Measurements from ENCODE around the gene ADGRG1. TPM values are rescaled to one million over a fixed set of nuclear protein-coding genes. Genes with fewer than 3 reads are reported as not detected.

Gene ADGRG1
- total RNA-seq, 1 donor from 2014 or later: 13.9 TPM

GRCh38 chr16:57643147-57643874 is 14.9 kb downstream of the ADGRG1 start:
- DNase-seq (ENCODE audit: low read depth) (peak; percentile 71), FAIRE-seq (no peak)
- no peak overlapping the region for H3K27ac ChIP-seq (ENCODE audit: low read depth, low read length)

GRCh38 chr16:57643910-57644309 is 15.5 kb downstream of the ADGRG1 start:
- no peak overlapping the region for H3K4me3 ChIP-seq (ENCODE audit: insufficient read depth, low read depth, low read length)
- peaks cover 29% of the 10 kb centered on the region for H3K4me1 ChIP-seq (ENCODE audit: insufficient read depth, low read length)
- no peaks in the 10 kb centered on the region for H3K27me3 ChIP-seq (ENCODE audit: insufficient read depth, low read length)
- Mint-ChIP-seq H3K4me3 (ENCODE audit: unreplicated experiment) (no peak overlapping the region), H3K36me3 (ENCODE audit: low read depth, unreplicated experiment) (no peaks in the 10 kb centered on the region), H3K9me3 (ENCODE audit: unreplicated experiment) (no peaks in the 10 kb centered on the region), H3K27me3 (ENCODE audit: low read depth, unreplicated experiment) (peaks cover 21% of the 10 kb centered on the region), H3K27ac (ENCODE audit: unreplicated experiment) (no peak overlapping the region), H3K4me1 (ENCODE audit: low read depth, unreplicated experiment) (peaks cover 14% of the 10 kb centered on the region)
- peak overlapping the region; percentile 18 for H3K4me2 ChIP-seq (ENCODE audit: low read length)
- FAIRE-seq (no peak), DNase-seq (ENCODE audit: low read depth) (no peak)
- H3K27ac ChIP-seq (ENCODE audit: low read depth, low read length): no peak overlapping the region
- H3K79me2 ChIP-seq (ENCODE audit: insufficient read depth, low read length): no peaks in the 10 kb centered on the region
- no peak overlapping the region for H3K9ac ChIP-seq (ENCODE audit: low read length)
- H4K20me1 ChIP-seq (ENCODE audit: insufficient read depth, low read length): no peaks in the 10 kb centered on the region
- H2AFZ ChIP-seq (ENCODE audit: low read depth, low read length): peak overlapping the region; percentile 10
- H3K9me3 ChIP-seq (ENCODE audit: insufficient read depth, low read depth, low read length): no peaks in the 10 kb centered on the region
- TF ChIP-seq EZH2 (IDR thresholded peaks at IDR 0.05; ENCODE audit: insufficient read depth, low read length) (no peak), CTCF (IDR thresholded peaks at IDR 0.05; ENCODE audit: insufficient read depth, low read depth, low read length) (no peak)
- no peaks in the 10 kb centered on the region for H3K36me3 ChIP-seq (ENCODE audit: insufficient read depth, low read length)

More at GRCh38 chr16:57643147-57643874, 14.9 kb downstream of the ADGRG1 start:
- Histone ChIP-seq H3K4me3 (ENCODE audit: insufficient read depth, low read depth, low read length) (no peak overlapping the region), H3K27me3 (ENCODE audit: insufficient read depth, low read length) (no peaks in the 10 kb centered on the region), H3K4me1 (ENCODE audit: insufficient read depth, low read length) (peaks cover 29% of the 10 kb centered on the region), H3K4me2 (ENCODE audit: low read length) (peak overlapping the region; percentile 18), H3K9ac (ENCODE audit: low read length) (peak overlapping the region; percentile 4), H3K9me3 (ENCODE audit: insufficient read depth, low read depth, low read length) (no peaks in the 10 kb centered on the region), H4K20me1 (ENCODE audit: insufficient read depth, low read length) (no peaks in the 10 kb centered on the region), H3K36me3 (ENCODE audit: insufficient read depth, low read length) (no peaks in the 10 kb centered on the region), H2AFZ (ENCODE audit: low read depth, low read length) (no peak overlapping the region), H3K79me2 (ENCODE audit: insufficient read depth, low read length) (no peaks in the 10 kb centered on the region)
- Mint-ChIP-seq H3K27me3 (ENCODE audit: low read depth, unreplicated experiment) (peaks cover 22% of the 10 kb centered on the region), H3K4me3 (ENCODE audit: unreplicated experiment) (no peak overlapping the region), H3K27ac (ENCODE audit: unreplicated experiment) (peak overlapping the region; percentile 34), H3K9me3 (ENCODE audit: unreplicated experiment) (no peaks in the 10 kb centered on the region), H3K4me1 (ENCODE audit: low read depth, unreplicated experiment) (peaks cover 14% of the 10 kb centered on the region), H3K36me3 (ENCODE audit: low read depth, unreplicated experiment) (no peaks in the 10 kb centered on the region)
- TF ChIP-seq CTCF (IDR thresholded peaks at IDR 0.05; ENCODE audit: insufficient read depth, low read depth, low read length) (no peak), EZH2 (IDR thresholded peaks at IDR 0.05; ENCODE audit: insufficient read depth, low read length) (no peak)

DNA sequence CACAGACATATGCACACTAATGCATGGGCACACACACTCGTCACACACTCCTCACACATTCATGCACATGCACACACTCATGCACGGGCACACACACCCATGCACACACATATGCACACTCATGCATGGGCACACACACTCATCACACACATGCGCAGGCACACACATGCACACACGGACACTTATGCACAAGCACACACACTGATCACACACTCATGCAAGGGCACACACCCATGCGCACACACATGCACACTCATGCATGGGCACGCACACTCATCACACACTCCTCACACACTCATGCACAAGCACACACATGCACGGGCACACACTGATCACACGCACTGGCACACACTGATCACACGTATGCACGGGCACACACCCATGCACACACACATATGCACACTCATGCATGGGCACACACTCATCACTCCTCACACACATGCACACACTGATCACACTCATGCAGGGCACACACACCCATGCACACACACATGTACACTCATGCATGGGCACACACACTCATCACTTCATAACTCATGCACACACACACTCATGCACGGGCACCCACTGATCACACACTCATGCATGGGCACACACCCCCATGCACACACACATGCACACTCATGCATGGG is 16.1 kb downstream of the ADGRG1 start:
- no peaks in the 10 kb centered on the region for H3K79me2 ChIP-seq (ENCODE audit: insufficient read depth, low read length)
- H4K20me1 ChIP-seq (ENCODE audit: insufficient read depth, low read length): no peaks in the 10 kb centered on the region
- peaks cover 14% of the 10 kb centered on the region for H3K4me1 Mint-ChIP-seq (ENCODE audit: low read depth, unreplicated experiment)
- TF ChIP-seq CTCF (IDR thresholded peaks at IDR 0.05; ENCODE audit: insufficient read depth, low read depth, low read length): no peak
- FAIRE-seq: no peak
- no peaks in the 10 kb centered on the region for H3K27me3 ChIP-seq (ENCODE audit: insufficient read depth, low read length)
- peak overlapping the region; percentile 10 for H2AFZ ChIP-seq (ENCODE audit: low read depth, low read length)
- H3K27ac ChIP-seq (ENCODE audit: low read depth, low read length): no peak overlapping the region
- no peak overlapping the region for H3K4me3 ChIP-seq (ENCODE audit: insufficient read depth, low read depth, low read length)
- no peaks in the 10 kb centered on the region for H3K9me3 Mint-ChIP-seq (ENCODE audit: unreplicated experiment)
- DNase-seq (ENCODE audit: low read depth): no peak
- no peak overlapping the region for H3K4me3 Mint-ChIP-seq (ENCODE audit: unreplicated experiment)
- no peak overlapping the region for H3K4me2 ChIP-seq (ENCODE audit: low read length)
- peaks cover 18% of the 10 kb centered on the region for H3K27me3 Mint-ChIP-seq (ENCODE audit: low read depth, unreplicated experiment)
- H3K9ac ChIP-seq (ENCODE audit: low read length): no peak overlapping the region
- no peaks in the 10 kb centered on the region for H3K36me3 Mint-ChIP-seq (ENCODE audit: low read depth, unreplicated experiment)
- no peaks in the 10 kb centered on the region for H3K9me3 ChIP-seq (ENCODE audit: insufficient read depth, low read depth, low read length)
- peaks cover 29% of the 10 kb centered on the region for H3K4me1 ChIP-seq (ENCODE audit: insufficient read depth, low read length)
- no peaks in the 10 kb centered on the region for H3K36me3 ChIP-seq (ENCODE audit: insufficient read depth, low read length)
- H3K27ac Mint-ChIP-seq (ENCODE audit: unreplicated experiment): no peak overlapping the region
